ENCODE results near the gene LRP1. TPM values are rescaled to one million over a fixed set of nuclear protein-coding genes. Genes with fewer than 3 reads are reported as not detected.
A peak's percentile ranks its signal among the peaks of the same experiment; 100 is the strongest.

The LRP1 gene
- total and polyA plus RNA-seq, 2 experiments from 2014 or later = 26.6 to 145 TPM

GRCh38 chr12:57230381-57231155, 102.3 kb downstream of the LRP1 start:
- peaks cover 34% of the 10 kb centered on the region for H4K20me1 ChIP-seq (replicated peaks; ENCODE audit: insufficient read depth)
- Mint-ChIP-seq H3K9me3 (no peaks in the 10 kb centered on the region; the same call in 2 of the 3 replicates), H3K4me3 (peak overlapping the region; percentile 97), H3K4me1 (peaks cover 68% of the 10 kb centered on the region), H3K27ac (peak overlapping the region; percentile 100), H3K36me3 (ENCODE audit: low read depth) (peaks cover 60% of the 10 kb centered on the region), H3K27me3 (ENCODE audit: insufficient read depth, low read depth, poor library complexity) (peaks cover 58% of the 10 kb centered on the region)
- H3K27me3 ChIP-seq (ENCODE audit: insufficient read depth) = peaks cover 55% of the 10 kb centered on the region
- peak overlapping the region; percentile 95 for H3K4me3 ChIP-seq
- peak overlapping the region; percentile 100 for H3K4me2 ChIP-seq
- no peak overlapping the region for H2AFZ ChIP-seq
- DNase-seq (ENCODE audit: low spot score) (no peak), ATAC-seq (no peak)
- H3F3A ChIP-seq (replicated peaks; ENCODE audit: low read depth) = peaks cover 57% of the 10 kb centered on the region
- H3K79me2 ChIP-seq (replicated peaks; ENCODE audit: insufficient read depth) = peaks cover 25% of the 10 kb centered on the region
- no peaks in the 10 kb centered on the region for H3K9me2 ChIP-seq (ENCODE audit: insufficient read depth)
- peaks cover 52% of the 10 kb centered on the region for H3K4me1 ChIP-seq (ENCODE audit: insufficient read depth)
- peak overlapping the region; percentile 93 for H3K27ac ChIP-seq (ENCODE audit: low read depth)
- H3K36me3 ChIP-seq (ENCODE audit: insufficient read depth) = peaks cover 26% of the 10 kb centered on the region
- TF ChIP-seq CTCF (conservative IDR thresholded peaks at IDR 0.05; ENCODE audit: low read depth in 2 of 2) (no peak), POLR2AphosphoS5 (IDR thresholded peaks at IDR 0.05; ENCODE audit: low read depth) (peak; percentile 58)

- Mint-ChIP-seq H3K9me3 (no peaks in the 10 kb centered on the region; the same call in 1 of the 3 replicates), H3K27me3 (ENCODE audit: insufficient read depth, low read depth, poor library complexity) (peaks cover 58% of the 10 kb centered on the region), H3K4me3 (peak overlapping the region; percentile 97), H3K27ac (peak overlapping the region; percentile 86; the same call in 1 of the 2 replicates), H3K36me3 (ENCODE audit: low read depth) (peaks cover 60% of the 10 kb centered on the region), H3K4me1 (peaks cover 69% of the 10 kb centered on the region)
- Histone ChIP-seq H3K4me1 (ENCODE audit: insufficient read depth) (peaks cover 50% of the 10 kb centered on the region), H3K27me3 (ENCODE audit: insufficient read depth) (peaks cover 55% of the 10 kb centered on the region), H3K36me3 (ENCODE audit: insufficient read depth) (peaks cover 26% of the 10 kb centered on the region), H3K79me2 (replicated peaks; ENCODE audit: insufficient read depth) (peaks cover 25% of the 10 kb centered on the region), H4K20me1 (replicated peaks; ENCODE audit: insufficient read depth) (peaks cover 34% of the 10 kb centered on the region), H3F3A (replicated peaks; ENCODE audit: low read depth) (peaks cover 56% of the 10 kb centered on the region), H3K4me3 (peak overlapping the region; percentile 95), H3K27ac (ENCODE audit: low read depth) (no peak overlapping the region), H3K4me2 (peak overlapping the region; percentile 100), H2AFZ (no peak overlapping the region), H3K9me2 (ENCODE audit: insufficient read depth) (no peaks in the 10 kb centered on the region)
- no peak for TF ChIP-seq ETS1 (IDR thresholded peaks at IDR 0.05)
- DNase-seq (ENCODE audit: low spot score) = no peak
- no peak for ATAC-seq
These were observed 103.2 kb downstream of the LRP1 start for GRCh38 chr12:57231276-57232021.
